Activated gamma-delta T cell treated with anti-CD3 and anti-CD28 coated beads, Interleukin-2, amount 50 U/mL, for 16 hours (primary cell): ENCODE measurements around the gene ING1.

ENCODE experiments used
- DNase-seq: peaks from one replicate; pipeline ENCODE4 v3.0.0-alpha.2; 2020; ENCODE audit warnings: low read depth

ING1 gene

DNA sequence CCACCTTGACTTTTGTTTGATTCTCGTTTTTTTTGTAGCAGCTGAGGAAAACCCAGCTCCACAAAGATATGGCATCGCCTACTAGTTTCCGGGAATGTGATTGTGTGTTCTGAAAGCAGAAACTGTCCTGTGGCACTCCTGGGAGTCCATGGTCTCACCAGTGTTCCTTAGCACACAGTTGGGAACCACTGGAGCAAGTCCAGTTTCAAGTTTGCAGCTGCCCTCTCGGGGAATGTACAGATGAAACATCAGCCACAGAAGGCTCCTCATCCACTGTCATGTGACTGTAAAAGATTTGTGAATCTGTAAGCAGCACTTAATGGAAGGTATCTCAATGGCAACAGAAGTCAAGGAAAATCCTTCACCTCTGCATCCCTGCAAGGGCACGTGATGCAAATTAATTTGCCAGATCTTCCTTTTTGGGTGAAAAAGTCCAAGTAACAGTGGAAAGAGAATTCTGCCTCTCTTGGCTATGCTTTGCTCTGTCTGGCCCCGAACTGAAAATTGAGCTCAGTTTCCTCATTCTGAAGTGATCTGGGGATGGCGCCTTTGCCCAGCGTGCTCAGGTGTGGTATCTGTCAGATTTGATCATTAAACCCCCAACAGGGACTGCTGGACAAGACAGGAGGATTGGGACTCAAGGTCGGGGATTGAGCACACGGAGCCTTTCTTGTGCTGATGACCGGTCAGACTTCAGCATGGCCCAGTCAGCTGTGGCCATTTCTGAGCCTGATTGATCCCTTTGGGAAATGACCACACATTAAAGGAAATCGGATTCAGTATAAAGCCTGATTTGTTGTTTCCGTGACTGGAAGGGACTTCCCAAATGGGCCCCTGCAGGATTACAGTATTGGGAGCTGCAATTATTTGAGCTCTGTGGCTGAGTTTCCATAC lies 58.8 kb downstream of the ING1 start:
- no peak for DNase-seq
